Keratinocyte (primary cell): ENCODE measurements around the gene CFAP100.

Source experiments
- CTCF ChIP-seq, 3 experiments: IDR thresholded peaks in 1 of 3; conservative IDR thresholded peaks in 1 of 3; optimal IDR thresholded peaks in 1 of 3; 2 replicates in 2 of 3; 3 replicates in 1 of 3; pipeline versions ENCODE3 to v1.5.1; 2011; ENCODE audit warnings: low read length in 3 of 3, mild to moderate bottlenecking in 3 of 3, moderate library complexity in 2 of 3, control low read depth in 1 of 3, inconsistent platforms in 1 of 3; ENCODE audit not compliant: insufficient read depth in 2 of 3; ENCODE audit errors: extremely low read depth in 1 of 3
- EZH2 ChIP-seq: IDR thresholded peaks from one replicate; pipeline ENCODE4 v1.6.1; 2012; ENCODE audit warnings: inconsistent platforms, mild to moderate bottlenecking, low read length, moderate library complexity

GRCh38 chr3:126372413-126373145 is 22.1 kb upstream of the CFAP100 start:
- peak in 2 of 3 experiments; percentile 5 to 50 for TF ChIP-seq CTCF (optimal IDR thresholded peaks at IDR 0.05 in 1 of 3, IDR thresholded peaks at IDR 0.05 in 1 of 3, conservative IDR thresholded peaks at IDR 0.05 in 1 of 3; ENCODE audit: extremely low read depth in 1 of 3, insufficient read depth in 2 of 3, low read length in 3 of 3)
- no peak for TF ChIP-seq EZH2
